Omental fat pad (tissue), 4 donors: ENCODE data around the gene SH3TC1. TPM values are rescaled to one million over a fixed set of nuclear protein-coding genes. Genes with fewer than 3 reads are reported as not detected.

Source experiments
- ATAC-seq: fragments of 150-250 bp; one replicate; pipeline ENCODE4 v1.9.1; 2016; ENCODE audit warnings: mild to moderate bottlenecking, moderate library complexity; ENCODE audit not compliant: low FRiP score
- DNase-seq: peaks from one replicate; pipeline ENCODE4 v3.0.0-alpha.2; 2019; ENCODE audit warnings: low spot score
- total RNA-seq, 4 donors: library from RNA; depleted of rRNA; stranded (reverse); fragments of >200 nt; gene quantifications; one replicate each; pipeline ENCODE4 v1.1.0, GENCODE V29; 2016
- TF ChIP-seq, protein P1 (sequence below), 3 donors: fragments of 450-650 bp; IDR thresholded peaks; one replicate each; pipeline ENCODE4 v1.5.1; 2016 to 2017; ENCODE audit warnings: antibody characterized with exemption in 3 of 3, mild to moderate bottlenecking in 3 of 3, moderate library complexity in 2 of 3

The SH3TC1 gene
- total RNA-seq, 4 donors from 2014 or later = 23.0 to 70.3 (median 29.1) TPM

GRCh38 chr4:8239226-8239625 lies 40.1 kb downstream of the SH3TC1 start:
- no peak for ATAC-seq
- TF ChIP-seq, protein P1, sequence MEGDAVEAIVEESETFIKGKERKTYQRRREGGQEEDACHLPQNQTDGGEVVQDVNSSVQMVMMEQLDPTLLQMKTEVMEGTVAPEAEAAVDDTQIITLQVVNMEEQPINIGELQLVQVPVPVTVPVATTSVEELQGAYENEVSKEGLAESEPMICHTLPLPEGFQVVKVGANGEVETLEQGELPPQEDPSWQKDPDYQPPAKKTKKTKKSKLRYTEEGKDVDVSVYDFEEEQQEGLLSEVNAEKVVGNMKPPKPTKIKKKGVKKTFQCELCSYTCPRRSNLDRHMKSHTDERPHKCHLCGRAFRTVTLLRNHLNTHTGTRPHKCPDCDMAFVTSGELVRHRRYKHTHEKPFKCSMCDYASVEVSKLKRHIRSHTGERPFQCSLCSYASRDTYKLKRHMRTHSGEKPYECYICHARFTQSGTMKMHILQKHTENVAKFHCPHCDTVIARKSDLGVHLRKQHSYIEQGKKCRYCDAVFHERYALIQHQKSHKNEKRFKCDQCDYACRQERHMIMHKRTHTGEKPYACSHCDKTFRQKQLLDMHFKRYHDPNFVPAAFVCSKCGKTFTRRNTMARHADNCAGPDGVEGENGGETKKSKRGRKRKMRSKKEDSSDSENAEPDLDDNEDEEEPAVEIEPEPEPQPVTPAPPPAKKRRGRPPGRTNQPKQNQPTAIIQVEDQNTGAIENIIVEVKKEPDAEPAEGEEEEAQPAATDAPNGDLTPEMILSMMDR (IDR thresholded peaks at IDR 0.05) = no peak
- no peak for DNase-seq

DNA sequence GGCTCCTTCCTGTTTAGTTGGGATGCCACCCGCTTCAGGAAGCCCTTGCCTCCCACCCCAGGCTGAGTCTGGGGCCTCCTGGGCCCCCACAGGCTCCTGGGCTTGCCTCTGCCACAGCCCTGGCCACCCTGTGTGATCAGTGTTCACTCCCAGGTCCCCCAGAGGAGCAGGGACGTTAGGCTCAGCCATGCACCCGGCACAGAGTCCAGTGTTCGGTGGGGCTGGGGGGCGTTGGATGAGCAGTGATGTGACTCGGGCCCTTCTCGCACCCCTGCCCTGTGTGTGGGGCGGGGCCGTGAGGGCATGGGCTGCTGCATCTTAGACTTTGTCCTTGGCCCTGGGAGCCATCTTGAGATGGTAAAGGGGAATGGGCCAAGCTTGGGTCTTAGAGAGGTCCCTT lies 40.6 kb downstream of the SH3TC1 start:
- ATAC-seq = no peak
- TF ChIP-seq, protein P1 (IDR thresholded peaks at IDR 0.05) = no peak
- no peak for DNase-seq

GRCh38 chr4:8240211-8241041 lies 41.3 kb downstream of the SH3TC1 start:
- ATAC-seq = no peak
- TF ChIP-seq, protein P1 (IDR thresholded peaks at IDR 0.05) = no peak

GRCh38 chr4:8241211-8241779 lies 42.2 kb downstream of the SH3TC1 start:
- TF ChIP-seq, protein P1 (IDR thresholded peaks at IDR 0.05) = no peak
- no peak for DNase-seq
- ATAC-seq = no peak

More at GRCh38 chr4:8240211-8241041, 41.3 kb downstream of the SH3TC1 start:
- DNase-seq = no peak

- ATAC-seq (peak; percentile 74), DNase-seq (peak; percentile 89)
- TF ChIP-seq, protein P1 (IDR thresholded peaks at IDR 0.05) = peak in 2 of 3 donors; percentile 86 to 93
Measured at GRCh38 chr4:8241895-8242696, 43.0 kb downstream of the SH3TC1 start.

GRCh38 chr4:8242782-8243560 lies 43.9 kb downstream of the SH3TC1 start:
- TF ChIP-seq, protein P1 (IDR thresholded peaks at IDR 0.05) = no peak
- DNase-seq = no peak
- no peak for ATAC-seq
